C4-2B (cell line): ENCODE results near the gene SCP2D1.

Experiments used
- ZFX ChIP-seq: fragments of 450-650 bp; IDR thresholded peaks from 2 replicates; pipeline ENCODE4 v1.6.1; 2017
- TF ChIP-seq, protein P1 (sequence below): fragments of 450-650 bp; conservative IDR thresholded peaks from 2 replicates; pipeline ENCODE4 v1.5.1; 2017; ENCODE audit warnings: mild to moderate bottlenecking

DNA sequence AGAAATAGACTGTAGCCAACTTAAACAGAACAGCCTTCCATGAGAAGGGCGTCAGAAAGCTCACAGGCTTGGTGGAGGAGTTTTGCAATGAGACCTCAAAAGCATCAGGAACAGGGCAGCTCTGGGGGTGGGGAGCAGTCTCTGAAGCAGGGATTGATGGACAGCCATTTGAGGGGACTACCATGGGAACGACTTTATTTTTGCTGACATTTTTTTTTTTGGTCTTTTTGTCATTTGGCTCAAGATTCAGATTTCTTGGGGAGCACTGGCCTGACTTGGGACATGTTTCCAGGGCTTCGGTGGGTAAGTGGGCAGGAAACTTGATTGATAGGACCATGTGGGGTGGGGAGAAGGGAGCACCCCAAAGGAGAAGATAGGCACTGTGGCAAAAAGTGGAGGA is 32.1 kb upstream of the SCP2D1 start:
- TF ChIP-seq, protein P1, sequence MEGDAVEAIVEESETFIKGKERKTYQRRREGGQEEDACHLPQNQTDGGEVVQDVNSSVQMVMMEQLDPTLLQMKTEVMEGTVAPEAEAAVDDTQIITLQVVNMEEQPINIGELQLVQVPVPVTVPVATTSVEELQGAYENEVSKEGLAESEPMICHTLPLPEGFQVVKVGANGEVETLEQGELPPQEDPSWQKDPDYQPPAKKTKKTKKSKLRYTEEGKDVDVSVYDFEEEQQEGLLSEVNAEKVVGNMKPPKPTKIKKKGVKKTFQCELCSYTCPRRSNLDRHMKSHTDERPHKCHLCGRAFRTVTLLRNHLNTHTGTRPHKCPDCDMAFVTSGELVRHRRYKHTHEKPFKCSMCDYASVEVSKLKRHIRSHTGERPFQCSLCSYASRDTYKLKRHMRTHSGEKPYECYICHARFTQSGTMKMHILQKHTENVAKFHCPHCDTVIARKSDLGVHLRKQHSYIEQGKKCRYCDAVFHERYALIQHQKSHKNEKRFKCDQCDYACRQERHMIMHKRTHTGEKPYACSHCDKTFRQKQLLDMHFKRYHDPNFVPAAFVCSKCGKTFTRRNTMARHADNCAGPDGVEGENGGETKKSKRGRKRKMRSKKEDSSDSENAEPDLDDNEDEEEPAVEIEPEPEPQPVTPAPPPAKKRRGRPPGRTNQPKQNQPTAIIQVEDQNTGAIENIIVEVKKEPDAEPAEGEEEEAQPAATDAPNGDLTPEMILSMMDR, result no peak
- TF ChIP-seq ZFX, result no peak
